GM12891 (cell line): ENCODE measurements around the gene LRRN4CL.

Experiments used
- PAX5 ChIP-seq: IDR thresholded peaks from 2 replicates; pipeline ENCODE4 v1.6.1; 2011; ENCODE audit warnings: low read length, moderate library complexity, mild to moderate bottlenecking; ENCODE audit not compliant: insufficient read depth, severe bottlenecking
- POLR2A ChIP-seq: IDR thresholded peaks from 2 replicates; pipeline ENCODE4 v1.6.1; 2011; ENCODE audit warnings: low read depth, low read length, control low read depth
- POLR2AphosphoS5 ChIP-seq: IDR thresholded peaks from 2 replicates; pipeline ENCODE4 v1.6.1; 2011; ENCODE audit warnings: low read depth, low read length, control low read depth
- SPI1 ChIP-seq: IDR thresholded peaks from 2 replicates; pipeline ENCODE4 v1.6.1; 2011; ENCODE audit warnings: low read depth, low read length, control low read depth
- TAF1 ChIP-seq: IDR thresholded peaks from 2 replicates; pipeline ENCODE4 v1.6.1; 2011; ENCODE audit warnings: low read depth, low read length, control low read depth

- TF ChIP-seq POLR2A (no peak), POLR2AphosphoS5 (no peak), TAF1 (no peak), SPI1 (no peak), PAX5 (no peak)
Observed at GRCh38 chr11:62713343-62713742, 24.0 kb upstream of the LRRN4CL start.
